Epithelial cell of esophagus (primary cell): ENCODE measurements around the gene TH.
A peak's percentile ranks its signal among the peaks of the same experiment; 100 is the strongest.

Experiments used
- DNase-seq: peaks from one replicate; pipeline ENCODE4 v3.0.0; 2010; ENCODE audit warnings: low read depth
- H3K4me3 ChIP-seq: 2 replicates; pipeline ENCODE4 v1.5.1; 2011; ENCODE audit warnings: mild to moderate bottlenecking, low read length, control low read depth
- TF ChIP-seq, protein P1 (sequence below): IDR thresholded peaks from 2 replicates; pipeline ENCODE4 v1.5.1; 2011; ENCODE audit warnings: low read depth, mild to moderate bottlenecking, low read length, control low read depth, inconsistent platforms; ENCODE audit not compliant: insufficient read depth; ENCODE audit errors: missing control alignments

Gene TH

DNA sequence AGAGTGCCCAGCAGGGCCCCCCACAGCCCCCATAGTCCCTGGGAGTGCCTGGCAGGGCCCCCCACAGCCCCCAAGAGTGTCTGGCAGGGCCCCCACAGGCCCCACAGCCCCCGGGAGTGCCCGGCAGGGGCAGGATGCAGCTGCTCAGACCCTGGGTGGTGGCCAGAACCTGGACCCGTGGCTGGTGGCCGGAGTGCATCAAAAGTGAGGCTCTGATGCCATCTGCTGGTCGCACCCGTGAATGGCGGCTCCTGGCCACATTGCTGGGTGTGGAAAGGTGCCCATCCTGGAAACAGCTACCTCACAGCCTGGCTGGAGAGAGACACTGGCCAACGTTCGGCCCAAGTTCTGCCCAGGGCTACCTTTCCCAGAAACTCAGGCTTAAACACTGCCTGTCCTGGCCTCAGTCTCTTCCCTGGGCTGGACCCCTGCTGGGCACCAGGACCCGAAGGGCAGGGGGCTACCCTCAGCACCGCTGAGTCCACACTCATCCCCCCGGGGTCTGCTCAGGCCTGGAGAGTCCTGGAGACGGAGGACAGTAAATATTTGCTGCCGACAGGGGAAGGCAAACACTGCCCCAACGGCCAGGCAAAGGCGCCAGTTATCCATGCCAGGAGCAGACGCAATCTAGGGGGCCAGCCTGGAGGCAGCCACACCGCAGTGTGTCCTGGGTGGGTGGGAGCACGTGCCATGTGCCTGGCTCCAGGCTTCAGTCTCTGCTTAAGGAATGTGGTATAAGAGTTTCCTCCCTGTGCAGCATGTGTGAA lies 15.0 kb downstream of the TH start:
- peak; percentile 59 for DNase-seq
- H3K4me3 ChIP-seq = no peak overlapping the region
- TF ChIP-seq, protein P1, sequence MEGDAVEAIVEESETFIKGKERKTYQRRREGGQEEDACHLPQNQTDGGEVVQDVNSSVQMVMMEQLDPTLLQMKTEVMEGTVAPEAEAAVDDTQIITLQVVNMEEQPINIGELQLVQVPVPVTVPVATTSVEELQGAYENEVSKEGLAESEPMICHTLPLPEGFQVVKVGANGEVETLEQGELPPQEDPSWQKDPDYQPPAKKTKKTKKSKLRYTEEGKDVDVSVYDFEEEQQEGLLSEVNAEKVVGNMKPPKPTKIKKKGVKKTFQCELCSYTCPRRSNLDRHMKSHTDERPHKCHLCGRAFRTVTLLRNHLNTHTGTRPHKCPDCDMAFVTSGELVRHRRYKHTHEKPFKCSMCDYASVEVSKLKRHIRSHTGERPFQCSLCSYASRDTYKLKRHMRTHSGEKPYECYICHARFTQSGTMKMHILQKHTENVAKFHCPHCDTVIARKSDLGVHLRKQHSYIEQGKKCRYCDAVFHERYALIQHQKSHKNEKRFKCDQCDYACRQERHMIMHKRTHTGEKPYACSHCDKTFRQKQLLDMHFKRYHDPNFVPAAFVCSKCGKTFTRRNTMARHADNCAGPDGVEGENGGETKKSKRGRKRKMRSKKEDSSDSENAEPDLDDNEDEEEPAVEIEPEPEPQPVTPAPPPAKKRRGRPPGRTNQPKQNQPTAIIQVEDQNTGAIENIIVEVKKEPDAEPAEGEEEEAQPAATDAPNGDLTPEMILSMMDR = peak; percentile 82

DNA sequence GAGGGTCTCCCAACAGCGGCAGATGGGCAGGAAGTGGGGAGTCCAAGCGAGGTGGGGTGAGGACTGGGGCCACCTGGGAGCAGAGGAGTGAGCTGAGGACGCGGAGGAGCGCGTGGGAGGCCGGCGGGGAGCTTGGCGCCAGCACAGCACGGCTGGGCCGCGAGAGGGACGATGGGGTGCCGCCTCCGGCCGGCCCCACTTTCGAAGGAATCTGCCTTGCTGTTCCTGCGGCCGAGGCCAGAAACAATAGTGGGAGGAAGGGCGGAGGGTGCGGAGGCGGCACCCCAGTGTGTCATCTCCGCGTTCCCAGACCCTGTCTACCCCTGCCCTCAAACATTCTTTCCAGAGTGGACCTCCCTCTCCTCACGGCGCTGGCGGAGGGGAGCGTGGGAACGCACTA lies 16.1 kb downstream of the TH start:
- TF ChIP-seq, protein P1 = no peak
- no peak for DNase-seq
- no peak overlapping the region for H3K4me3 ChIP-seq

- no peak for DNase-seq
- no peak overlapping the region for H3K4me3 ChIP-seq
- TF ChIP-seq, protein P1 = no peak
Observed at GRCh38 chr11:2154889-2155288, 16.7 kb downstream of the TH start.

DNA sequence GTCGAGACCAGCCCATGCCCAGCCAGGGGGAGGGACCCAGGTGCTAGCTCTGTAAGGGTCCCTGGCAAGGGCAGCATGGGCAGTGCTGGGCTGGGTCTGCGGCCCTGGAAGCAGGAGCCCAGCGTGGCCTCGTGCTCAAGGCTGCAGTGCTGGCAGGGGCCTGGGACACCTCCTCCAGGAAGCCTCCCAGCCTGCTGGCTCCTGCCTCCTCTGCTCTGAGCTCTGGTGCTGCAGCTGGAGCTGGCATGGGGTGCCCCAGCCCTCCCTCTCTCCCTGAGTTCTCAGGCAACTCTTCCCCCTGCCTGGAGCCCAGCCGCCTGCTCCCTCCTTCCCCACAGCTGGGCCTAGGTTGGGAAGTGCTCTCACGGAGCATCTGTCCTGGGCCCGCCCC lies 17.4 kb downstream of the TH start:
- no peak overlapping the region for H3K4me3 ChIP-seq
- TF ChIP-seq, protein P1 = no peak
- no peak for DNase-seq

GRCh38 chr11:2153581-2154194 lies 17.9 kb downstream of the TH start:
- no peak for DNase-seq
- no peak overlapping the region for H3K4me3 ChIP-seq
- TF ChIP-seq, protein P1 = no peak

- peak; percentile 83 for DNase-seq
- no peak overlapping the region for H3K4me3 ChIP-seq
- TF ChIP-seq, protein P1 = peak; percentile 83
Observed at GRCh38 chr11:2151500-2152257, 19.9 kb downstream of the TH start.
